ENCODE measurements around the gene RRP15. TPM values are rescaled to one million over a fixed set of nuclear protein-coding genes. Genes with fewer than 3 reads are reported as not detected.

The RRP15 gene
- total RNA-seq, 2 donors from 2014 or later, result 24.9 to 27.3 TPM

GRCh38 chr1:218255090-218255489 is 30.0 kb upstream of the RRP15 start:
- no peaks in the 10 kb centered on the region for H3K36me3 Mint-ChIP-seq (ENCODE audit: low read depth)
- 83 to 94% methylated on average over 1 to 2 of the region's 2 CpGs for WGBS, 2 experiments (ENCODE audit: insufficient coverage in 1 of 2, insufficient read length in 1 of 2)
- H3K36me3 ChIP-seq (ENCODE audit: control insufficient read depth, insufficient read depth, low read length), result no peaks in the 10 kb centered on the region
- DNase-seq, result no peak
- no peaks in the 10 kb centered on the region for H3K27me3 ChIP-seq (ENCODE audit: control insufficient read depth, insufficient read depth, low read length, poor library complexity, severe bottlenecking)
- H3K4me3 ChIP-seq (ENCODE audit: low read length), result no peak overlapping the region
- H3K4me1 ChIP-seq (ENCODE audit: control insufficient read depth, insufficient read depth, low read length), result no peaks in the 10 kb centered on the region
- no peak overlapping the region for H3K27ac ChIP-seq (ENCODE audit: low read depth, low read length)
- H3K27me3 Mint-ChIP-seq (ENCODE audit: insufficient read depth), result peaks cover 3% of the 10 kb centered on the region
- no peaks in the 10 kb centered on the region for H3K9me3 ChIP-seq (ENCODE audit: control insufficient read depth, low read length)
- H3K4me1 Mint-ChIP-seq, result peaks cover 14% of the 10 kb centered on the region
- no peak overlapping the region for H3K4me3 Mint-ChIP-seq
- TF ChIP-seq CTCF (conservative IDR thresholded peaks at IDR 0.05), result no peak
- H3K9me3 Mint-ChIP-seq, result no peaks in the 10 kb centered on the region
- H3K9ac ChIP-seq (ENCODE audit: extremely low read depth, low read length, poor library complexity, severe bottlenecking), result no peak overlapping the region
- H3K27ac Mint-ChIP-seq, result no peak overlapping the region

GRCh38 chr1:218257371-218257770 is 27.7 kb upstream of the RRP15 start:
- no peak overlapping the region for H3K27ac ChIP-seq (ENCODE audit: low read depth, low read length)
- Mint-ChIP-seq H3K4me3 (no peak overlapping the region), H3K27me3 (ENCODE audit: insufficient read depth) (peaks cover 3% of the 10 kb centered on the region), H3K9me3 (no peaks in the 10 kb centered on the region), H3K27ac (no peak overlapping the region), H3K36me3 (ENCODE audit: low read depth) (no peaks in the 10 kb centered on the region), H3K4me1 (peaks cover 14% of the 10 kb centered on the region)
- no peaks in the 10 kb centered on the region for H3K27me3 ChIP-seq (ENCODE audit: control insufficient read depth, insufficient read depth, low read length, poor library complexity, severe bottlenecking)
- H3K4me1 ChIP-seq (ENCODE audit: control insufficient read depth, insufficient read depth, low read length), result no peaks in the 10 kb centered on the region
- H3K9me3 ChIP-seq (ENCODE audit: control insufficient read depth, low read length), result no peaks in the 10 kb centered on the region
- no peak overlapping the region for H3K9ac ChIP-seq (ENCODE audit: extremely low read depth, low read length, poor library complexity, severe bottlenecking)
- no CpG with 5 or more reads among the region's 1 CpG for WGBS, 2 experiments (ENCODE audit: insufficient coverage in 1 of 2, insufficient read length in 1 of 2)
- no peak overlapping the region for H3K4me3 ChIP-seq (ENCODE audit: low read length)
- no peak for DNase-seq
- TF ChIP-seq CTCF (conservative IDR thresholded peaks at IDR 0.05), result no peak
- H3K36me3 ChIP-seq (ENCODE audit: control insufficient read depth, insufficient read depth, low read length), result no peaks in the 10 kb centered on the region

GRCh38 chr1:218257971-218258370 is 27.1 kb upstream of the RRP15 start:
- H3K9ac ChIP-seq (ENCODE audit: extremely low read depth, low read length, poor library complexity, severe bottlenecking), result no peak overlapping the region
- H3K4me1 Mint-ChIP-seq, result peaks cover 14% of the 10 kb centered on the region
- H3K36me3 Mint-ChIP-seq (ENCODE audit: low read depth), result no peaks in the 10 kb centered on the region
- WGBS, 2 experiments (ENCODE audit: insufficient coverage in 1 of 2, insufficient read length in 1 of 2), result 91 to 100% methylated on average over 1 to 2 of the region's 2 CpGs
- no peak for TF ChIP-seq CTCF (conservative IDR thresholded peaks at IDR 0.05)
- no peak overlapping the region for H3K4me3 Mint-ChIP-seq
- DNase-seq, result no peak
- no peaks in the 10 kb centered on the region for H3K27me3 ChIP-seq (ENCODE audit: control insufficient read depth, insufficient read depth, low read length, poor library complexity, severe bottlenecking)
- no peaks in the 10 kb centered on the region for H3K9me3 Mint-ChIP-seq
- H3K4me1 ChIP-seq (ENCODE audit: control insufficient read depth, insufficient read depth, low read length), result no peaks in the 10 kb centered on the region
- H3K27me3 Mint-ChIP-seq (ENCODE audit: insufficient read depth), result peaks cover 3% of the 10 kb centered on the region
- H3K4me3 ChIP-seq (ENCODE audit: low read length), result no peak overlapping the region
- no peak overlapping the region for H3K27ac Mint-ChIP-seq
- no peaks in the 10 kb centered on the region for H3K36me3 ChIP-seq (ENCODE audit: control insufficient read depth, insufficient read depth, low read length)
- H3K27ac ChIP-seq (ENCODE audit: low read depth, low read length), result no peak overlapping the region
- H3K9me3 ChIP-seq (ENCODE audit: control insufficient read depth, low read length), result no peaks in the 10 kb centered on the region
